Effector CD8-positive, alpha-beta T cell (primary cell): Measurements from ENCODE around the gene TXNRD3.

Experiments used
- DNase-seq: peaks from one replicate; lab custom pipeline; 2025; lab: John Stamatoyannopoulos, UW

Gene TXNRD3

DNA sequence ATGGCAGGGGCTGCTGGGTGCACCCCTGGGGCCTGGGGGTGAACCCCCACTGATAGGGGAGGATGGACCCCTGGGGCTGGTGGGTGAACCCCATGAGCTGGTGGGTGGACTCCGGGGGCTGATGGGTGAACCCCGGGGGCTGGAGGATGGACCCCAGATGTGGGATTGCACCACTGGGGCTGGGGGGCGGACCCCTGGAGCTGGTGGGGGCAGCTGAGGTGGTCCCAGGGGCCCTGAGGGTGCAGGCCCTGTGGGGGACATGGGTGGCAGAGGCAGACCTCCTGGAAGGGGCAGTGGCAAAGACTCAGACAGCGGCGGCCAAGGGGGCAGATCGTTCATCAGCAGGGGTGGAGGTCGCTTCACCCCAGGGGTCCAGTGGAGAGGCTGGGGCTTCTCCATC is 17.4 kb upstream of the TXNRD3 start:
- no peak for DNase-seq

DNA sequence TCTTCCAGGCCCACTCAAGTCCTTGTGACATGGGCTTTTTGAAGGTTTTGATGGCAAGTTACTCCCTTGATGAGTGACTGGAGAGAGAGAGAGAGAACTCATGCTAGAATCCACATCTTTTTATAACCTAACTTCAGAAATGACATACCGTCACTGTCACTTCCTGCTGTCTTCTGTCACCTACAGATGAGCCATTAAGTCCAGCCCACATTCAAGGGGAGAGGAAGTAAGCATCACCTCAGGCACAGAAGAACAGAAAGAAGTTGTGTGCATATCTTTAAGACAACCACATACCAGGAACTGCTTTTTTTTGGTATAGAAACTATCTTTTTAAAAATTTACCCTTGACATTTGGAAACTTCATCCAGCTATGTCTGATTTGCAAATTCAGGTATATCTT is 16.6 kb upstream of the TXNRD3 start:
- DNase-seq, result no peak

DNA sequence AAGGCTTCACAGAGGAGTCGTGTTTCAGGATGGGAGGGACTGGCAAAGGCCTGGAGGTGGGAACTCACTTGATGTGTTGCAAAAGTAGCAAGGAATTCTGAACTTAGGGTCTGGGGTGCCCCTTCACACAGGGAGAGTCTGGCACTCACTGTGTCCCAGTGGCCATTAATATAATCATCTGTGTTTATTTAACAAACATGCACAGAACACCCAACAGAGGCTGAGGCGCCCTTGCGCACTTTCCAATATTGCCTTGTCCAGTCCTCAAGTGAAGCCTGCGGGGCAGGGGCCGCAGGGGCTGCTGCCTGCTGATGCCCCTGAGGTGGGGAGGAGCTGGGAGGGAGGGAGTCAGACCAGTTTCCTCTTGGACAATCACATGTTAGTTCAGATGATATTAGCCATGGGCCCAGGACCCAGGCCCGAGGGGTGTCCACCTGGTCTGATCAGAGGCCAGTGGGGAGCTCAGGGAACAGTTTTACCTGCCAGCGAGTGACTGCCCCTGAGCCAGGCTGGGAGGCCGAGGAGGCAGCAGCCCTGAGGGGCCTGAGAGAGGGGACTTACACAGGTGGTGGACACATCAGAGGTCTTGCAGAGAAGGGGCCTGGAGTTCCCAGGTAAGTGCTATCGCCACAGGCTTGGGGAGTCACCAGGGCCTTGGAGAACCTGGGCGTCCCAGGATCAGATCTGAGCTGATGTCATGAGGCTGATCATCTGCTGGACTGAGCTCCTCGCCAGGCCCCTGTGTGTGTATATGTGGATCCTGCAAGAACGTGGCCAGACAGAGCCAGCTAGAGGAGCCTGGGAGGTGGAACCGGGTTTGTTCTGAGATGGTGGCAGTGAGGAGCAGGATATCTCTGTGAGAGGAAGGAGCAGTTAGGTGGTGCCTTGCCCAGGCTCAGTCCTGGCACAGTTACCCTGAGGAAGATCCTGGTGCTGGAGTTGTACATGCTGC is 13.8 kb upstream of the TXNRD3 start:
- no peak for DNase-seq

DNA sequence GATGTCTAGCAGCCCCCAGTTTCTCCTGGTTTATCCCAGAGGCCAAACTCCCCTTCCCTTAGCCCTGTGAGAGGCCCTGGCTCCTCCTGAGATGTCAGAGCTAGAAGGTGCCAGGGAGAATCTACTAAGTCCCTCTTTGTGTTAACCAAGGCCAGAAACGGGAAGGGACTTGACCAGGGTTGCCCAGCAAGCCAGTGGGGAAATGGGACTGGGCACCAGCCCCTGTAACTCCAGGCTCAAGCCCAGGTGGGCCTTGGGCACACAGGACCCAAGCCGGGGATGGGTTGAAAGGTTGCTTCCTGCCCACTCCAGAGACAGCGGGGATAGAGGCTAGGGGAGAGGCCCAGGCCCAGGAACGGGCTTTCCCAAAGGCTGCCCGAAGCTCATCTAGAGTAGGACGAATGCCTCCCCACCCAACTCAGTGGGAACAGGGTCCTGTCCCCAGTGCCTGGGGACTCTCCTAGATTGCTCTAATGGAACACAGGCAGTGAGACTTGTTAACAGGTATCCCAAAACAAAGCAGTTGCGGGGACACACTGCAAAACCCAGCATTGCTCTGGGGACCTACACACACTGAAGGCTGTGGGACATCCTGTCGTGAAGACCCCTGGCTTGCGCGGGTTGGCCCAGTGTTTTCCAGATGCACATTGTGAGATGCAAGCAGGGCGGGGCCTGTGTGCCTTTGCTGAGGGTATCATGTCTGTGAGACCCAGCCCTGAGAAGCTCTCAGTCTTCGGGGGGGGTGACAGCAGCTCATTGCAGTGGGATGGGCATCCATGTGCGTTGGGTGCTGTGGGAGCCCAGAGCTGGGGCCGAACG is 12.9 kb upstream of the TXNRD3 start:
- no peak for DNase-seq

DNA sequence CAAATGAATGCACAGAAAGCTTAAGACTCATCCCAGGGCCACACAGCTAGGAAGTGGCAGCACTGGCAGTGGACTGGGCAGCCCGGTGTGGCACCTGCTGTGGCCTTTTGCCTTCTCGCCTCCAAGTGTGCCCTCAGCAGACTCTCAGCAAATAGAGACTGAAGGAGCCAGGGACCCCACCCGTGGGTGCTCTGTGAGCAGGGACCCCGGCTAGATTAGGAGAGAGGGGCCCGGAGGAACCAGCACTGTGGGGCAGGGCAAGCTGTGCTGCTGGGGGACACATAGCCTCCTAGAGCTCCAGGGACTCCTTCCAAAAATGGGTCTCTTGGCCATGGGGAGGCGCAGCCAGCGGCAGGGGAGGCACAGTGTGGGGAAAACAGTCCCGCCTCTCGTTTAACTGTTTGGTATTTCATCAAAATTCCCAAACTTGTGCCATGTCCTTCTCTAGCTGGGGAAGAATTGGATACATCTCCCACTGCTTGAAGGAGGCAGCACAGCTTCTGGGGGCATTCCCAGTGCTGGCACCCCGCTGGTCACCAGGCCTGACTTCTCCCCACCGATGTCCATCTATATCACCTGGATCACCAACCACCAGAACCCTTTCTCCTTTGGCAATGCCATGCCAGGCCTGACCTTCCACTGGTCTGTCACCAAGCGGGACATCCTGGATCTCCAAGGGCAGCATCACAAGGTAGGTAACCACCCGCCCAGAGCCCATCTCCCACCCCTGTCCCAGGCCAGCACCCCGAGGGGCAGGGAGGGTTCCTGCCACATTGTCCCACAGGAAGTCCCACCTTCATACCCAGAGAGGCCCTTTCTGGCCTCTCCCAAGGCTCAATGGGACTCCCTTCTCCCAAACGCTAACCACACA is 12.0 kb upstream of the TXNRD3 start:
- no peak for DNase-seq

DNA sequence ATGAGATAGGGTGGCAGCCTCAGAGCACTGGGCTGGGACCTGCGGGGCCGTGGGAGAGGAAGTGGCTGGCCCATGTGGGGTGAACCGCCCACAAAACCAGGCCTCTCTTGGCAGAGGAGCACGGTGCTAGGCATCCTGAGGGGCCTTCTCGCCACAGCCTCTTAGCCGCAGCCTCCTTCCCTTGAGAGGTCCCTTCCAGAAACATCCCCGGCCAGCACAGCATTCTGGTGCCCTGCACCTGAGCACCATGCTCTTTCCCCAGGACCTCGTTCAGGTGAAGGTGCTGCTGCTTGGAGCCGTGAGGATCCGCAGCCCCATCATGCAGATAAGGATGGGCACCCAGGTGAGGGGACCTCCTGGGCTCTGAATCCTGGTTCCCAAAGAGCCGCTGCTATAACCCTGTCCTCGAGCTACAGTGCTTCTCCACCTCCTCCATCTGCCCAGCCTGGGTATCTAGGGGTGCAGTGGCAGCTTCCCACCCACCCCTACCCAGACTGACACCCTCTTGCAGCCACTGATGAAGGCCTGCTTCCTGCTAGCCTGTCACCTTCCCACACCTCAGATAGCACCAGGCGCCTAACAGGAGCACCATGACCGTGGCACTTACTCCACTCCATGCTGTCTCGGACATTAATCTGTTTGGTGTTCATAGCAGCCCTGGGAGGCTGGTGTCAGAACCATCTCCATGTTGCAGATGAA is 11.2 kb upstream of the TXNRD3 start:
- no peak for DNase-seq

DNA sequence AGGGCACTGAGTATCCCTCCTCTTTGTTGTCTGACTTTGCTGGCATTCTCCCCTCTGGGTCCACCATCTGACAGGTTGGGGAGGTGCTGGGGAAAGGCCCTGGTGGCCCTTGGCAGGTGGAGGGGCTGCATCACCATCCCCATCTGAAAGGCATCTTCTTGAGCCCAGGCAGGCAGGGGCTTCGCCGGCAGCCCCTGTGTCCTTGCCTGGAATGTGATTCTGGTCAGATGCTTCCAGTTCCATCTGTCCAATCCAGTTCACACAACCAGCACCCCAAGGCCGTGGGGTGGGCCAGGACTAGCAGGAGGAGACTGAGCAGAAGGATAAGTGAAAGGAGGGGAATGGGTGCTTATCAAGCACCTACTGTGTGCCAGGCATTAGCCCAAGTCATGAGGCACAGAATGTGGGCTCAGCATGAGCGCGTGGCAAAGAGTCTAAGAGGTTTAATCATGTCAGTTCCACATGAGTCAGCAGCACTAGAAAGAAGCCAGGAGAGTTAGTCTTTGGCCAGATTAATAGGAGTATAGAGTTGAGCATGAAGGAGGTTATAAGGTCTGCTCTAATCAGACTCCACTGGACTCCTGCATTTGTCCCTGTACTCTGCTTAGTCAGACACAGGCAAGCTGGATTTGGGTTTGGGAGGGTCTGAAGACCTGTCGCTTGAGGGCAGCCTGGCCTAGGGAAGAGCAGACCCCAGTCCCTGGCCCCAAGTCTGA is 10.5 kb upstream of the TXNRD3 start:
- DNase-seq, result no peak

DNA sequence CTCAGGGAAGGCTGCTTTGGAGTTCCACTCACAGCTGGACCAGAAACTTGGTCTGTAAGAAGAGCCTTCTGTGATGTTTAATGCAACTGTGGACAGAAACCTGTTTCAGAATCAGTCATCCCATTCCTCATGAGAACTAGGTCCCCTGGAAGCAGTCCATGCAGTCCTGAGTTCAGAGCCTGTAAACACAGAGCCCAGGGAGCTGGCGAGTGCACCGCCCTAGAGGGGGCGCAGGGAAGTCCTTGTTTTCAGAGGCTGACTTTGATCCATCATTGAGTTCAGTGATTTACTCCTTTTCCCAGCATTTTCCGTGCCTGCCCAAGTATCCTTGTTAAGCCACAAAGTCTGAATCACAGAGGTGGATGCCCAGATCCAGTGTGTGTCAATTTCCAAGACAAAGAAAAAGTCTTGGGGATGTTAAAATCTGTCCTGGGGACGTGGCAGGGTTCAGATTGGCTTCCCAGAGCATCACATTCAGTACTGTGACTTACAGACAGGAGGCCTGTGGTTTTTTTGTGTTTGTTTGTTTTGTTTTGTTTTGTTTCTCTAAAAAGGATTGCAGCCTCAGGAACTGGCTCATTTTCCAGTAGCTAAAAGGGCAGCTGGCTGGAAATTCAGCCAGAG is 9.8 kb upstream of the TXNRD3 start:
- no peak for DNase-seq

DNA sequence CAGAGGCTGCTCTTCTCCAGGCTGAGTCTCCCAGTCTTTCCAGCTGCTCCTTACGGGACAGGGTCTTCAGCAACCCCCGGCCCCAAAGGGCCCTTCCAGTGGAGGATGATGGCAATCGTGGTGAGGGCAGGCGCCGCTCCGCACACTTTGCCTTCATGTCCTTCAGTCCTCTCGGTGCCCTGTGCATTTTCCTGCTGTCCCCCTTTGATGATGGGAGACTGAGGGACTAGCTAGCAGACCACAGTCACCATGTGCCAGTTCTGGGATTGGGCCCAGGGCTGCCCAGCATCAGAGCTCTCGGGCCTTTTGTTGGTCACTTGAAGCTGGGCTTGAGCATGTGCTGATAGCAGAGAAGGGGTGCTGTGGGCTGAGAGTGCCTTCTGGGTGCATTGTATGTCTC is 8.8 kb upstream of the TXNRD3 start:
- DNase-seq, result no peak

DNA sequence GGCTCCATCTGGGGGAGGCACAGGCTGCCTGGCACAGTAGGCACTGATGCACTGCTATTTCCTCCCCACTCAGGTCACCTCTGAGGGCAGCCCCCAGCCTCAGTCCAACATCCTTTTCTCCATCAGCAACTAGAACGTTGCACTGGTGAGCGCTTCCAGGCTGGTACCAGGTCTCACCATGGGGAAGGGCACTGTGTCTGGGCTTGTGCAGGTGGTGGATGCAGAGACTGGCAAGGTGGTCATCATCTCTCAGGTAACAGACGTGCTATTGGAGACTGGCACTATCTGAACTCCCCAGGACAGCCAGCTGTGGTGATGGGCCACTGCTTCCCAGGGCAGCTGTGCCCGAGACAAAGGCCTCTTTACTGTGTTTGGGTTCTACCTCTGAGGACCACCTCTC is 8.3 kb upstream of the TXNRD3 start:
- DNase-seq, result no peak

DNA sequence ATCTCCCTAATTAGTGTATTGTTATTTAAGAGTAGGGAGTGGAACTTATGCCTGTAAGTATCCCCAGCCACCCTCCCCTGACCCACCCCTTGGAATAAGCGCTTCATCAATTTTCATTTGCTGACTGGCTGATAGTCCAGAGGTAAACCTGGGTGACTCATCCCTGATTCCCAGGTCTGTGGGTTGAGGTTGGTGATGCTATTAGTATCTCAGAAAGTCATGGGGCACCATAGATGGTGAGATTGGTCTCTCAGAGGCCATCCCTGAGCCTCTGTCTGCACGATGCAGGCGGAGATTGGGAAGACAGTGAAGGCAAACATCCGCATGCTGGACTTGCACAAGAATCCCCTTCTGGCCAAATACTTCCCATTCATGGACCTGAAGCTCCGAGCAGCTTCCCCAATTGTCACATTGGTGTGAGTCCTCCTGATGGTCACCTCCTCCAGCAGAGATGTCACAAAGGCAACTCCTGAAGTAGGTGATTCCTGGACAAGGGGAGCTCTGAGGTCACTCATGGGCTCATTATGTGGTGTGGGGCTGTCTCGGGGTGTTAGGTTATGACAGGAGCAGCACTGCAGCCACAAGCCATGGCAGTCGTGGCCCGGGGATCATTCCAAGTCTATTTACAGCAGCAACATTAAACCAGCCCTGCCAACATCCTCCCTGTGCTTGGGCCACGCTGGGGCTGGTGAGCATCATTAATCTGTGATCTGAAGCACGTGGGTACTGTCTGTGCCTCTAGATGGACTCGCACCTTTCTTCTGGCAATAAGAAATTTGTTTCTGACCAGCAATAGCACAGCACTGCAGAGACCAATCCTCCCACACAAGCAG is 6.8 kb upstream of the TXNRD3 start:
- DNase-seq, result no peak

DNA sequence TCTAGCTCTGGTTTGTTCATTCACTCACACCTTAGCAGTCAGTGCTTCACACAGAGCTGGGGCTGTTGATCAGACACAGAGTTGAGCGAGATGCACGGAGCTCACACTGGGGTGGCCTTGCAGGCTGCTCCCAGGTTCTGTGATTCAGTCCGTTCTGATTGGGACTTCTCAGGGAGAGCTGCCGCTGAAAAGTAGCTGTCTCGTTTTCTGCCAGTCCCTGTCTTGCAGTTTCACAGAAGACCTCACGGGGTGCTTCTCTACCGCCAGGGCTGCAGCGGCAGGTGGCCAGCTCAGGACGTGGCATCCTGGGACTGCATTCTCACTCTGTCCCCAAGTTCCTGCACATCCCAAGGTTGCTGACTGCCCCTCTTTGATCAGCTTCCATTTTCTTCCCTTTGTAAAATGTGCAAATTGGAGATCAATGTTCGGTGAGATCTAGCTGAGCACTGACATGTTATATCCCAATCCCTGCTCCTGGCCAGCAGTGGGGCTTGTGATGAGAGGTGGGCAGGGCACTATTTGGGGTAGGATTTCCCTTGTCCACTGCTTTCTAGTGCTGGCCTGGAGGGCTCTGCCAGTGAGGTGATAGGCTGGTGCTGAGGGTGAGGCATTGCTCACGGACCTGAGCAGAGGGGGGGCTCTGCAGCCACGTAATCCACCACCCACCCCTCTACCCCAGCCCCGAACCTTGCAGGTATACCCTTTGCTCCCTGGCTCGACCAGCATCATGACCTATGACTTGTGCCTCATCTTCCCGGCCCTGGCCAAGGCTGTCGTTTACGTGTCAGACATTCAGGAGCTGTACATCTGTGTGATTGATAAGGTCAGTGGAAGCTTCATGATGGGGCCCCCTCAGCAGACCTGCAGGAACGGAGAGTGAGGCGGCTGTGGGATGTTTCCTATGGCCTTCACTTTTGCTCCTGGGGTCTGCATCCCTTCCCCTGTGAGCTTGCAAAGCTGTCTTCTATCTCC is 5.3 kb upstream of the TXNRD3 start:
- no peak for DNase-seq

DNA sequence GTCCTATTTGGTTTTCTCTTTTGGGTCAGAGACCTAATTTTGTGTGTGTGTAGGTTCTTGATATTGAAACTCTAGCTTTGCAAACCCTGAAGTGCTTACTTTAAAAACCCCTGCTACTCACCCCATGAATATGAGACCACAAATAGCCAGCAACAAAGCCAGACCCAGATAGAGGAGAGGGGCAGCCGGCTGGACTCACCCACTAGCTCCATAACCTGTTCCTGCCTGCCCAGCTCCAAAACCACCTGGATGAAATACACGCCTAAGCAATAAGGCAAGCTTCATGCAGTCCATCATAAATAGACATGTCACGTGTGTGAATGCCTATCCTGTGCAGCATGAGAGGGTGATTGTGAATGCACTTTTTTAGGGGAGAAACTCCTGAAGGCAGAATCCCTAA is 3.7 kb upstream of the TXNRD3 start:
- no peak for DNase-seq

DNA sequence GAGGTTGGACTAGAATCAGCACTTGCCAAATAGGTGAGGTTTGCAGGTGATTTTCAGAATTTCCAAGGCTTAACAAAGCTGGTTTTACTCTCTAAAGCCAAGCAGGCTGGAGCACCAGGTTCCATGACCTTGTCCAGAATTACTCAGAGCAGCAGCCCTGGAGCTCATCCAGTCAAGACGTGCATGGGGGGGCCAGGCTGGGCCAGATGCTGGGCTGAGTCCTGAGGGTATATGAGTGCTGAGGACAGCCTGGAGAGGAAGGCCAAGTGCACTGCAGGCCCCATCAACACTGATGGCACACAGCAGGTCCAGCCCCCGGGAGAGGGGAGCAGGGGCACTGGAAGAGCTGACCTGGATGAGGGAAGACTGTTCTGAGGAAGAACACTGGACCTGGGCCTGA is 3.0 kb upstream of the TXNRD3 start:
- DNase-seq, result no peak

DNA sequence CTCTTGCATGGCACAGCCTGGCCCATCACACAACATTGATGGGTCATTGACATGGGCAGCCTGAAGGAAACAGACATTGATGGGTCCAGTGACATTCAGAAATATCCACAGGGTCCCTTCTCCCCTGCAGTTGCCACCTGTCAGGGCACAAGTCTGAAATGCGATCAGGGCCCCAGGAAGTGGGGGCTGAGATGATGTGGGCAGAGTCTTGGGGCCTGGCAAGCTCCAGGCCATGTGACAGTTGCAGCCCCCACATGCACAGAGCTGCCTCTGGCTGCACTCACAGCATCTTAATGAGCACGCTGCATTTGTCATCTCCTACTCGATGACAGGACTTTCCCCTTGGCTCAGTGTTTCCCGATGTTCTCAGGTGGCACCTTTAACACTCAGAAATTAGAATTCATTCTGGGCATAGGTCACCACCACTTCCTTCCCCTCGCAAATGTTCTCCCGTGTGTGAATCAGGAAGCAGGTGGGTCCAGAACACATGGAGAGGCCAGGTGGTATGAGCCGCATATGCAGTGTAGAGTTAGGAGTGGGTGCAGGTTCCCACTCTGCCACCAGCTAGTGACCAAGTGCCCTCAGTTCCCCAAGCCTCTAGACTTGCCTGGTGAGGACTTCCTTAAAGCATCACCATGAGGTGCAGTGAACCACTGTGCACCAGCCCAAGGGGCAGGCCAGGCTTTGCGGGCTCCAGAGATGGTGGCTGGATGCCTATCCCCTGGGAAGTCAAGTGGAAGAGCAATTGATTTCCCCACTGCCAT is 1.6 kb upstream of the TXNRD3 start:
- no peak for DNase-seq

DNA sequence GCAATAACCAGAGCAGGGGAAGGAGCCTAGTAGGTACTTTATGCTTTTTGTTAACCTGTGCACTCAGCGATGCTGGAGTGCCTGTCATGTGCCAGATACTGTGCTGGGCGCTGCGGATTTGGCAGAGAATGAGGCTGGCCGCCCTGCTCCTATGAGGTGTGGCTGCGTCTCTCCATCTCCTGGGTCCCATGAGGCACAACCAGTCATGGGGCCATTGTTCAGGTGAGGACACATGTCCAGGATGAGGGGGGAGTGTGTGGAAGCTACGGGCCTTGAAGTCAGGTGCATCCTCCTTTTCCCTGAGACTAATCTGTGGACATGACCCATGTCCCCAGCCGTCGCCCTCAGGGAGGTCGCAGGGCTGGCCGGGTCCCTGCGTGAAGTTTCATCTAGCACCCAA is 963 bp upstream of the TXNRD3 start:
- no peak for DNase-seq

DNA sequence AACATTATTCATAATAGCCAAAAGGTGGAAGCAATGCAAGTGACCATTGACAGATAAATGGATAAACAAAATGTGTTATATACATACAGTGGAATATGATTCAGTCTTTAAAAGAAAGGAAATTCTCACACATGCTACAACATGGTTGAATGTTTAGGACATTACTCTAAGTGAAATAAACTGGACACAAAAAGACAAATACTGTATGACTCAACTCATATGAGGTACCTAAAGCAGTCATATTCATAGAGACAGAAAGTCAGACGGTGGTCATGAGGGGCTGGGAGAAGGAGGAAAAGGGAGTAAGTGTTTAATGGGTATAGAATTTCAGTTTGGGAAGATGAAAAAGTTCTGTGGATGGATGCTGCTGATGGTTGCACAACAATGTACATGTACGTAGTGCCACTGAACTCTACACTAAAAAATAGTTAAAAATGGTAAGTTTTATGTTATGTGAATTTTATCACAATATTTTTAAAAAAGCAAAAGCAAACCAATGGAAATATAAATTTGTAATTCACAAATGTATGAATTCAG is 5.3 kb downstream of the TXNRD3 start:
- DNase-seq, result no peak
